IMR-90 (cell line): Measurements from ENCODE around the gene ABCA2. TPM values are rescaled to one million over a fixed set of nuclear protein-coding genes. Genes with fewer than 3 reads are reported as not detected.
A peak's percentile ranks its signal among the peaks of the same experiment; 100 is the strongest.

Experiments used
- ATAC-seq: fragments of 200-7000 bp; cut with Tn5 transposase; 2 replicates; pipeline ENCODE4 v1.9.1; 2020; ENCODE audit warnings: low read depth, mild to moderate bottlenecking, moderate library complexity
- BruUV-seq: library from RNA; stranded (reverse); fragments of 400-500 nt; replicated peaks from 2 replicates; lab custom pipeline; 2021; lab: Mats Ljungman, UMichigan
- CTCF ChIA-PET: fragments of 300-600 bp; formaldehyde crosslinking; extraction: SDS; loops from one replicate; lab custom pipeline; 2021; ENCODE audit warnings: antibody characterized with exemption; lab: Yijun Ruan, JAX
- POLR2A ChIA-PET: fragments of 300-600 bp; sonication (Branson Sonifier 250); formaldehyde crosslinking; loops from one replicate; lab custom pipeline; 2022; ENCODE audit warnings: antibody characterized with exemption; ENCODE audit not compliant: unreplicated experiment; lab: Charles Lee
- DNase-seq: peaks from one replicate; pipeline ENCODE4 v3.0.0; 2013
- H2AFZ ChIP-seq: replicated peaks from 2 replicates; pipeline ENCODE3; 2013; ENCODE audit warnings: low read length, mild to moderate bottlenecking; ENCODE audit not compliant: poor library complexity
- H2AK5ac ChIP-seq: 2 replicates; pipeline ENCODE4 v1.6.1; 2013; ENCODE audit warnings: low read depth, low read length, inconsistent platforms
- H2AK9ac ChIP-seq: replicated peaks from 2 replicates; pipeline ENCODE3; 2013; ENCODE audit warnings: mild to moderate bottlenecking, low read depth, low read length, moderate library complexity; ENCODE audit not compliant: poor library complexity
- H2BK120ac ChIP-seq: 2 replicates; pipeline ENCODE4 v1.6.1; 2013; ENCODE audit warnings: low read depth, low read length, inconsistent platforms
- H2BK15ac ChIP-seq: 3 replicates; pipeline ENCODE4 v1.6.1; 2013; ENCODE audit warnings: low read depth, low read length, inconsistent platforms
- H2BK20ac ChIP-seq: 2 replicates; pipeline ENCODE4 v1.6.1; 2013; ENCODE audit warnings: low read depth, mild to moderate bottlenecking, inconsistent platforms, low read length, moderate library complexity
- H2BK5ac ChIP-seq: 2 replicates; pipeline ENCODE4 v1.6.1; 2013; ENCODE audit warnings: mild to moderate bottlenecking, low read depth, low read length, inconsistent platforms; ENCODE audit not compliant: poor library complexity, severe bottlenecking
- H3K14ac ChIP-seq: replicated peaks from 2 replicates; pipeline ENCODE4 v1.6.1; 2013; ENCODE audit warnings: low read depth, low read length, inconsistent platforms
- H3K18ac ChIP-seq: 2 replicates; pipeline ENCODE4 v1.6.1; 2013; ENCODE audit warnings: low read depth, low read length, control low read depth
- H3K23ac ChIP-seq: 2 replicates; pipeline ENCODE4 v1.6.1; 2013; ENCODE audit warnings: low read depth, low read length, inconsistent platforms
- H3K27ac ChIP-seq: 2 replicates; pipeline ENCODE4 v1.5.1; 2013; ENCODE audit warnings: mild to moderate bottlenecking, control low read depth, low read length; ENCODE audit not compliant: insufficient read depth
- H3K27me3 ChIP-seq: 2 replicates; pipeline ENCODE4 v1.6.1; 2013; ENCODE audit warnings: low read length; ENCODE audit not compliant: control insufficient read depth, insufficient read depth
- H3K36me3 ChIP-seq: 2 replicates; pipeline ENCODE4 v1.6.1; 2013; ENCODE audit warnings: low read length, mixed read lengths; ENCODE audit not compliant: control insufficient read depth, insufficient read depth
- H3K4ac ChIP-seq: 2 replicates; pipeline ENCODE4 v1.6.1; 2013; ENCODE audit warnings: low read depth, low read length, inconsistent platforms
- H3K4me1 ChIP-seq: 2 replicates; pipeline ENCODE4 v1.6.1; 2013; ENCODE audit warnings: low read length, mixed read lengths; ENCODE audit not compliant: control insufficient read depth, insufficient read depth
- H3K4me2 ChIP-seq: 2 replicates; pipeline ENCODE4 v1.6.1; 2013; ENCODE audit warnings: low read depth, mild to moderate bottlenecking, control low read depth, low read length, moderate library complexity
- H3K4me3 ChIP-seq: 2 replicates; pipeline ENCODE4 v1.5.1; 2013; ENCODE audit warnings: low read depth, mild to moderate bottlenecking, control low read depth, low read length, moderate library complexity; ENCODE audit not compliant: insufficient read depth
- H3K56ac ChIP-seq: 2 replicates; pipeline ENCODE4 v1.6.1; 2013; ENCODE audit warnings: low read length, inconsistent platforms; ENCODE audit not compliant: insufficient read depth; ENCODE audit errors: extremely low read depth
- H3K79me1 ChIP-seq, 2 experiments: 2 replicates each; pipeline ENCODE4 v1.6.1; 2013; ENCODE audit warnings: low read length in 2 of 2, inconsistent platforms in 1 of 2, low read depth in 1 of 2
- H3K9ac ChIP-seq: 2 replicates; pipeline ENCODE4 v1.6.1; 2013; ENCODE audit warnings: low read depth, low read length, control low read depth
- H3K9me1 ChIP-seq: 2 replicates; pipeline ENCODE4 v1.6.1; 2013; ENCODE audit warnings: low read length, inconsistent platforms; ENCODE audit not compliant: insufficient read depth
- H3K9me3 ChIP-seq: 2 replicates; pipeline ENCODE4 v1.6.1; 2013; ENCODE audit warnings: low read length; ENCODE audit not compliant: control insufficient read depth, insufficient read depth
- H4K20me1 ChIP-seq: 2 replicates; pipeline ENCODE4 v1.6.1; 2013; ENCODE audit warnings: low read length, inconsistent platforms; ENCODE audit not compliant: insufficient read depth
- H4K5ac ChIP-seq: 2 replicates; pipeline ENCODE4 v1.6.1; 2013; ENCODE audit warnings: mild to moderate bottlenecking, low read depth, low read length, control low read depth
- H4K8ac ChIP-seq, 2 experiments: 2 replicates each; pipeline ENCODE4 v1.6.1; 2013; ENCODE audit warnings: low read depth in 2 of 2, low read length in 2 of 2, control low read depth in 1 of 2, inconsistent platforms in 1 of 2
- H4K91ac ChIP-seq: 2 replicates; pipeline ENCODE4 v1.6.1; 2013; ENCODE audit warnings: low read depth, low read length, inconsistent platforms; ENCODE audit not compliant: insufficient read depth
- CEBPB ChIP-seq: IDR thresholded peaks from 2 replicates; pipeline ENCODE4 v1.6.1; 2012; ENCODE audit warnings: low read depth, low read length, improper control_type of control experiment
- CHD1 ChIP-seq: IDR thresholded peaks from 2 replicates; pipeline ENCODE4 v1.6.1; 2012; ENCODE audit warnings: low read depth, low read length, improper control_type of control experiment
- CTCF ChIP-seq: conservative IDR thresholded peaks from 2 replicates; pipeline ENCODE4 v1.5.1; 2012; ENCODE audit warnings: mild to moderate bottlenecking, low read depth, low read length, improper control_type of control experiment
- MAFK ChIP-seq: IDR thresholded peaks from 2 replicates; pipeline ENCODE4 v1.6.1; 2012; ENCODE audit warnings: low read depth, low read length, improper control_type of control experiment
- MAZ ChIP-seq: IDR thresholded peaks from 2 replicates; pipeline ENCODE4 v1.6.1; 2012; ENCODE audit warnings: low read depth, mild to moderate bottlenecking, low read length, improper control_type of control experiment, moderate library complexity, borderline replicate concordance
- MXI1 ChIP-seq: IDR thresholded peaks from 2 replicates; pipeline ENCODE4 v1.6.1; 2012; ENCODE audit warnings: low read depth, mild to moderate bottlenecking, low read length, moderate library complexity, borderline replicate concordance
- NFE2L2 ChIP-seq: fragments of 150-350 bp; IDR thresholded peaks from 2 replicates; pipeline ENCODE4 v1.6.1; 2016; ENCODE audit warnings: low read depth, mild to moderate bottlenecking, low read length
- POLR2A ChIP-seq: IDR thresholded peaks from 2 replicates; pipeline ENCODE4 v1.6.1; 2012; ENCODE audit warnings: mild to moderate bottlenecking, low read depth, low read length
- RAD21 ChIP-seq: IDR thresholded peaks from 2 replicates; pipeline ENCODE4 v1.6.1; 2012; ENCODE audit warnings: low read length, improper control_type of control experiment
- RFX5 ChIP-seq: IDR thresholded peaks from 2 replicates; pipeline ENCODE4 v1.8.0; 2012; ENCODE audit warnings: low read depth, mild to moderate bottlenecking, low read length, moderate library complexity
- WGBS, 2 experiments: methylation state at CpG; one replicate each; pipeline versions ENCODE4 v1.1.5 to v1.1.7; 2013; ENCODE audit warnings: missing lambda C conversion rate in 2 of 2; ENCODE audit not compliant: insufficient read length in 1 of 2; ENCODE audit errors: extremely low coverage in 2 of 2; 5-methylcytosine and 5-hydroxymethylcytosine counted together
- dilution Hi-C: fragments of 300-500 bp; cut with HindIII; formaldehyde crosslinking; loops from one replicate; pipeline ENCODE4 v1.14.3; 2018; ENCODE audit warnings: low sequenced_read_pairs; ENCODE audit not compliant: unreplicated experiment
- in situ Hi-C: fragments of 300-500 bp; cut with MboI; formaldehyde crosslinking; loops from 3 replicates; pipeline ENCODE4 v1.14.3; 2019; ENCODE audit warnings: low sequenced_read_pairs, inconsistent platforms, mixed read lengths
- intact Hi-C: fragments of 100-400 bp; cut with micrococcal nuclease; formaldehyde crosslinking; loops from 2 replicates; pipeline ENCODE4 v1.10.0; 2022
- polyA plus RNA-seq, 3 experiments: library from polyadenylated mRNA; depleted of rRNA; stranded (reverse); fragments of >200 nt; gene quantifications; 2 replicates each; pipeline ENCODE4 v1.2.3, GENCODE V29; 2012; ENCODE audit warnings: low replicate concordance in 1 of 3
- total RNA-seq: library from RNA; depleted of rRNA; stranded (reverse); fragments of >200 nt; gene quantifications from 2 replicates; pipeline ENCODE4 v1.2.3, GENCODE V29; 2012

The ABCA2 gene
- total and polyA plus RNA-seq, 2 of the 4 experiments (the other 2 are of a cell fraction) = 3.8 to 46.0 TPM

GRCh38 chr9:137076636-137077009 lies 48.6 kb upstream of the ABCA2 start:
- BruUV-seq = no TSS peak
- no peaks in the 10 kb centered on the region for H3K9me3 ChIP-seq
- H3K9ac ChIP-seq = peak overlapping the region; percentile 67
- H4K5ac ChIP-seq = peak overlapping the region; percentile 52
- no peaks in the 10 kb centered on the region for H3K27me3 ChIP-seq
- H3K23ac ChIP-seq = 0 out of 2 replicates have a peak overlapping the region, but pooled peaks have one; percentile 42
- no peak overlapping the region for H2BK5ac ChIP-seq
- no peaks in the 10 kb centered on the region for H3K4me1 ChIP-seq
- peak overlapping the region; percentile 88 for H3K4ac ChIP-seq
- H3K14ac ChIP-seq = peak overlapping the region; percentile 63
- peaks cover 20% of the 10 kb centered on the region; the same call in 1 of the 2 replicates for H3K36me3 ChIP-seq
- peak overlapping the region; percentile 23 for H2AK9ac ChIP-seq
- no peak overlapping the region; the same call in 1 of the 2 replicates for H2BK20ac ChIP-seq
- H2AK5ac ChIP-seq = 0 out of 2 replicates have a peak overlapping the region, but pooled peaks have one; percentile 3
- ChIA-PET POLR2A (interaction anchor here (0.5 to 0.6 kb wide), 2 partner anchors 10 to 56 kb away, joined by 4 to 8 read pairs; no protein-coding TSS in a partner anchor), CTCF (interaction anchor here (1.2 to 1.5 kb wide), 2 partner anchors 13 to 30 kb away, joined by 5 to 7 read pairs; no protein-coding TSS in a partner anchor)
- H4K8ac ChIP-seq = peak overlapping the region; percentile 41 to 97; a peak in 2 of 4 replicates
- no peak overlapping the region for H3K18ac ChIP-seq
- no peak overlapping the region for H3K56ac ChIP-seq
- intact Hi-C loops (no loop called here), in situ Hi-C loops (no loop called here), dilution Hi-C loops (no loop called here)
- H3K79me1 ChIP-seq = peaks cover 8 to 28% of the 10 kb centered on the region in 2 experiments
- H3K27ac ChIP-seq = peak overlapping the region; percentile 36; the same call in 1 of the 2 replicates
- H2AFZ ChIP-seq = peak overlapping the region; percentile 95
- DNase-seq = no peak
- peak overlapping the region; percentile 68; the same call in 1 of the 2 replicates for H2BK120ac ChIP-seq
- H3K4me2 ChIP-seq = peak overlapping the region; percentile 55
- no peaks in the 10 kb centered on the region for H3K9me1 ChIP-seq
- H4K91ac ChIP-seq = peak overlapping the region; percentile 38; the same call in 1 of the 2 replicates
- no peak for TF ChIP-seq POLR2A
- TF ChIP-seq RFX5 = no peak
- no peak for TF ChIP-seq RAD21
- no peak for TF ChIP-seq CHD1
- no peak for TF ChIP-seq CEBPB
- TF ChIP-seq MAZ = no peak
- no peak for TF ChIP-seq CTCF
- no peak for TF ChIP-seq NFE2L2
- TF ChIP-seq MAFK = no peak
- TF ChIP-seq MXI1 = no peak
- no peak overlapping the region for H2BK15ac ChIP-seq
- no peak for ATAC-seq
- H4K20me1 ChIP-seq = peaks cover 10% of the 10 kb centered on the region
- 54% methylated on average over 11 of the region's 15 CpGs; no CpG with 5 or more reads in 1 of the 2 experiments for WGBS, 2 experiments
- peak overlapping the region; percentile 45; the same call in 1 of the 2 replicates for H3K4me3 ChIP-seq
